Esophagus (tissue), 2 donors: ENCODE data around the gene RTP5. TPM values are rescaled to one million over a fixed set of nuclear protein-coding genes. Genes with fewer than 3 reads are reported as not detected.
"Not testable (repeated sequence)": the region's sequence is repeated elsewhere in the genome, so short reads cannot be mapped to it uniquely, and the experiment has no call there.

Experiments
- H3K27ac ChIP-seq, 2 donors: one replicate each; pipeline ENCODE4 v1.5.1; 2013; ENCODE audit warnings: low read depth in 2 of 2, mild to moderate bottlenecking in 2 of 2, inconsistent platforms in 1 of 2, low read length in 1 of 2, moderate library complexity in 1 of 2
- H3K27me3 ChIP-seq, 2 donors: one replicate each; pipeline ENCODE4 v1.6.1; 2013; ENCODE audit warnings: low read length in 2 of 2, control low read depth in 1 of 2, mild to moderate bottlenecking in 1 of 2; ENCODE audit not compliant: insufficient read depth in 2 of 2, control insufficient read depth in 1 of 2
- H3K36me3 ChIP-seq, 2 donors: one replicate each; pipeline ENCODE4 v1.6.1; 2013; ENCODE audit warnings: low read length in 1 of 2; ENCODE audit not compliant: control insufficient read depth in 2 of 2, insufficient read depth in 2 of 2
- H3K4me1 ChIP-seq, 2 donors: one replicate each; pipeline ENCODE4 v1.6.1; 2013; ENCODE audit warnings: low read length in 1 of 2; ENCODE audit not compliant: control insufficient read depth in 2 of 2, insufficient read depth in 2 of 2
- H3K4me3 ChIP-seq, 2 donors: one replicate each; pipeline ENCODE4 v1.5.1; 2013; ENCODE audit warnings: low read length in 2 of 2, mild to moderate bottlenecking in 2 of 2, low read depth in 1 of 2, moderate library complexity in 1 of 2
- H3K9me3 ChIP-seq, 2 donors: one replicate each; pipeline ENCODE4 v1.6.1; 2013; ENCODE audit warnings: mild to moderate bottlenecking in 2 of 2, low read depth in 1 of 2, low read length in 1 of 2, moderate library complexity in 1 of 2; ENCODE audit not compliant: control insufficient read depth in 2 of 2, insufficient read depth in 1 of 2
- WGBS, 2 donors: extraction: QIAGEN DNeasy Blood & Tissue Kit; methylation state at CpG; one replicate each; pipeline ENCODE4 v1.1.7; 2013; 5-methylcytosine and 5-hydroxymethylcytosine counted together
- polyA plus RNA-seq, 2 donors: library from polyadenylated mRNA; stranded (reverse); fragments of 200-250 nt; gene quantifications; one replicate each; pipeline ENCODE4 v1.2.3, GENCODE V29; 2013
- donor health status: healthy with polysubstance abuse.
- donor health status: Bipolar disorder and iron deficiency.

Gene RTP5
- polyA plus RNA-seq, 2 donors = 0.06 to 0.28 TPM

- WGBS, 2 donors = 81 to 82% methylated on average over 28 of the region's 28 CpGs
- not testable (repeated sequence) for H3K4me1 ChIP-seq, H3K9me3 ChIP-seq, H3K36me3 ChIP-seq, H3K27me3 ChIP-seq, H3K4me3 ChIP-seq, H3K27ac ChIP-seq
Observed at GRCh38 chr2:241833756-241834526, 35.6 kb upstream of the RTP5 start.

DNA sequence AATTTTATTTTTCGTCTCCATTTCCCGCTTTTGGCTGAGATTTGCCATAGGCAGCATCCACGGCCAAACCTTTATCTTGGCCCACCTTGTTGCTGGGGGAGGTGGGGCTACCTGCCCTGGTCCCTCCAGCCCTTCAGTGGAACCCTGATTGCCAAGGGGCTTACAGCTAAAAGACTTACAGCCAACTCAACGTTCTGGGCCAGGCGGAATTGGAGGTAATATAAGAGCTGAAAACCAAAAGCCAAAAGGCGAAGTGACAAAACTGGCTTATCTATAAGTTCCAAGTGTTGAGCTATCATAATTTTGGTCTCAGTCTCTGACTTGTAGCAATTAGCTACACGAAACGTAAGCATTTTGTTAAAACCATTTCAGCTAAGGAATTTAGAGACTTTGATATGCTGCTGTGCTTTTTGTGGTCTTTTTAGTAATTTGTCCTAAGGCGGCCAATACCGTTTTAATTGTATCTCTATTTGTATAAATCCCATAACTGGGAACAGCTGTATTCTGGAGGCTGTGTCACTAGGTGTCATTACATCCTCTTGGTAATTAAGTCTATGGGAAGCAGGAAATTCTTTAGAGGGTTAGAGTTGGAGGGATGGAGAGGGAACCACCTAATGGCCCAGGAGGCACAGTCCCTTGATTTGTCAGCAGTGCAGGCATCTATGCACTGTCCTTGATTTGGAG lies 34.9 kb upstream of the RTP5 start:
- WGBS, 2 donors = 87 to 90% methylated on average over 10 of the region's 10 CpGs

GRCh38 chr2:241835611-241836010 lies 33.9 kb upstream of the RTP5 start:
- 65 to 75% methylated on average over 4 of the region's 4 CpGs for WGBS, 2 donors
- no peaks in the 10 kb centered on the region for H3K36me3 ChIP-seq

More for the DNA sequence above, 34.9 kb upstream of the RTP5 start:
- H3K4me3 ChIP-seq = no peak overlapping the region
- no peaks in the 10 kb centered on the region for H3K36me3 ChIP-seq
- no peaks in the 10 kb centered on the region for H3K9me3 ChIP-seq
- H3K4me1 ChIP-seq = no peaks in the 10 kb centered on the region
- no peak overlapping the region for H3K27ac ChIP-seq
- no peaks in the 10 kb centered on the region for H3K27me3 ChIP-seq

DNA sequence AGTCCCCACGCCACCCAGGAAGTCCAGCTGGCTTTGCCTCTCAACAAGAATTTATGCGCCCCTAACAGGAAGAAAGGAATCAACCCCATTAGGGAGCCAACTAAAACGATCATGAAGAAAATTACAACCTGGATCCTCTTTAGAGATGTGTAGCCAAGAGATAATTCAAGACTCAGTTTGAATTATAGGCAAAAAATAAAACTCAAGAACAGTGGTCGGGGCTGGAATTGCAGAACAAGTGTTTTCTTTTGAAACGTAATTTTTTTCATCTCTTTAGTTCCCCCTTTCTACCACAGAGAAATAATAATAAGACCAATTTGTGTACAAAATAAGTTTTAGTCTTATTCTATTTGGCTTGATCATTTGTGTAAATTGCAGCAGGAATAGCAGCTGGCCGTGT lies 33.2 kb upstream of the RTP5 start:
- Histone ChIP-seq H3K36me3 (no peaks in the 10 kb centered on the region), H3K27me3 (no peaks in the 10 kb centered on the region), H3K27ac (no peak overlapping the region), H3K9me3 (no peaks in the 10 kb centered on the region), H3K4me1 (no peaks in the 10 kb centered on the region), H3K4me3 (no peak overlapping the region)
- WGBS, 2 donors = 62 to 65% methylated on average over 6 of the region's 6 CpGs

More at GRCh38 chr2:241835611-241836010, 33.9 kb upstream of the RTP5 start:
- Histone ChIP-seq H3K4me1 (no peaks in the 10 kb centered on the region), H3K27me3 (no peaks in the 10 kb centered on the region), H3K27ac (no peak overlapping the region), H3K9me3 (no peaks in the 10 kb centered on the region), H3K4me3 (no peak overlapping the region)

DNA sequence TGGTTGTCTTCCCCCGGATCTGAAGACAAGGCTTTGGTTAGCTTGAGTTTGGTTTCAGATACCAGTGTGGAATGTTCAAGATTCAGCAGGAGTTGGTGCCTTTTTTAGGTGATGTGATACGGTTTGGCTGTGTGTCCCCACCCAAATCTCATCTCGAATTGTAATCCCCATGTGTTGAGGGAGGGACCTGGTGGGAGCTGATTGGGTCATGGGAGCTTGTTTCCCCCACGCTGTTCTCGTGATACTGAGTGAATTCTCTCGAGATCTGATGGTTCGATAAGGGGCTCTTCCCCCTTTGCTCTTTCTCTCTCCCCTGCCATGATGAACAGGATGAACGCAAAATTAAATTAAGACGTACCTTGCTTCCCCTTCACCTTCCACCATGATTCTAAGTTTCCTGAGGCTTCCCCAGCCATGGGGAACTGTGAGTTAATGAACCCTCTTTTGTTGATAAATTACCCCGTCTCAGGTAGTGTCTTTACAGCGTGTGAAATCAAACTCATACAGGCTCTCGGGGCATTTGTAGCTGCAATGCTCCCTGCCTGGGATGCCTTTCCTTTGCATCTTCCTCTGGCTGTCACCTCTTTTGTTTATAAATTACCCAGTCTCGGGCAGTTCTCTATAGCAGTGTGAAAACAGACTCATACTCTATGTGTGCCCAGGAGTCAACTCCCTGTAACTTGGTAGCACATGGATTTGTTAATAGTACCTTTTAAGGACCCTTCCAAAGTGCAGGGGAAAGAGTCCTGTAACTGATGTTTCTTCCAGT lies 32.1 kb upstream of the RTP5 start:
- WGBS, 2 donors = 60 to 63% methylated on average over 13 of the region's 13 CpGs
- Histone ChIP-seq H3K4me1 (no peaks in the 10 kb centered on the region), H3K27me3 (no peaks in the 10 kb centered on the region), H3K27ac (no peak overlapping the region), H3K36me3 (no peaks in the 10 kb centered on the region), H3K9me3 (no peaks in the 10 kb centered on the region), H3K4me3 (no peak overlapping the region)

DNA sequence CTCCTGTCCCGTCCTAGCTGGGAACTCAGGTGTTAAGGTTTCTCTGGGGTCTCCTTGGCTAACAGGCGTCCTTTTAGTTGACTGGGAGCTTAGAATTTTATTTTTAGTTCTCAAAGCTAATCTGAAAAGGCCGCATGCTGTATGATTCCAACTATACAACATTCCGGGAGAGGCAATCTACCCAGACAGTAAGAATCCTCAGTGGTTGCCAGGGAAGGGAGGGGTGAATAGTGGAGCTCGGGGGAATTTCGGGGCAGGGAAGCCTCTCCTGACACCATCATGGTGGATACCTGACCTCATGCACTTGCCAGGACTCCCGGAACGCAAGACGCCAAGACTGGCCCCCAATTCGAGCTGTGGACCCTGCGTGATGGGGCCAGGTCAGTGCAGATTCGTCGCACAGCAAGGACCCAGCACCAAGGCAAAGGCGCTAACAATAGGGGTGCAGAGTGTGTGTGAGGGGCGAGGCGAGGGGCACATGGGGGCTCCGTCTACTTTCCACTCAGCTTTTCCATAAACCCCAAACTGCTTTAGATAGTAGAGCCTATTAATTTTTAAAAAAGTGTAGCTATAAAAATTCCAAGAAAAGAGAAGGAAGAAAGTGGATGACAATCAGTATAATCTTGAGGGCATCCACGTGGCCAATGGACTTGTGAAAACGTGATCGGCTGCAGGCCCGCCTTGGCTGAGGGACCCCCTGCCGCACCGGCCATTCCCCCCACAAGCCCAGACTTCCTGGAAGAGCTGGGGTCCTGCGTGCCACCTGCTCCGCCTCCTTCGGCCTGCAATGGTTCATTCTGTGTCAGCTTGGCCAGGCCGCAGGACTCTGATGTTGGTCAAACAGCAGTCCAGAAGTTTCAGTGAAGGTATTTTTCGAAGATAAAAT lies 28.1 kb upstream of the RTP5 start:
- WGBS, 2 donors = 74% methylated on average over 28 of the region's 28 CpGs
- Histone ChIP-seq H3K9me3 (no peaks in the 10 kb centered on the region), H3K4me3 (no peak overlapping the region), H3K4me1 (peaks cover 0 to 6% of the 10 kb centered on the region in 2 donors), H3K27ac (no peak overlapping the region), H3K36me3 (no peaks in the 10 kb centered on the region), H3K27me3 (no peaks in the 10 kb centered on the region)

DNA sequence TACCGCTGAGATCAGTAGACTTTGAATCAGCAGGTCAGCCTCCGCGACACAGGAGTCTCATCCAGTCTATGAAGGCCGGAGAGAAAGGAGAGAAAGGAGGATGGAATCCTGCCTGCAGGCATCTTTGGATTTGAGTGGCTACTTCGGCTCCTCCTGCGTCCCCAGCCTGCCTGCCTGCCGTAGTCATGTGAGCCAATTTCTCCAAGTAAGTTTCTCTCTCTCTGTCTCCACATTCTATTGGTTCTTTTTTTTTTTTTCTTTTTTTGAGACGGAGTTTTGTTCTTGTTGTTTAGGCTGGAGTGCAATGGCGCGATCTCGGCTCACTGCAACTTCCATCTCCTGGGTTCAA lies 27.5 kb upstream of the RTP5 start:
- Histone ChIP-seq H3K27ac (no peak overlapping the region), H3K4me3 (no peak overlapping the region), H3K9me3 (no peaks in the 10 kb centered on the region), H3K4me1 (peaks cover 0 to 6% of the 10 kb centered on the region in 2 donors), H3K36me3 (no peaks in the 10 kb centered on the region), H3K27me3 (no peaks in the 10 kb centered on the region)
- 72 to 81% methylated on average over 11 of the region's 11 CpGs for WGBS, 2 donors

DNA sequence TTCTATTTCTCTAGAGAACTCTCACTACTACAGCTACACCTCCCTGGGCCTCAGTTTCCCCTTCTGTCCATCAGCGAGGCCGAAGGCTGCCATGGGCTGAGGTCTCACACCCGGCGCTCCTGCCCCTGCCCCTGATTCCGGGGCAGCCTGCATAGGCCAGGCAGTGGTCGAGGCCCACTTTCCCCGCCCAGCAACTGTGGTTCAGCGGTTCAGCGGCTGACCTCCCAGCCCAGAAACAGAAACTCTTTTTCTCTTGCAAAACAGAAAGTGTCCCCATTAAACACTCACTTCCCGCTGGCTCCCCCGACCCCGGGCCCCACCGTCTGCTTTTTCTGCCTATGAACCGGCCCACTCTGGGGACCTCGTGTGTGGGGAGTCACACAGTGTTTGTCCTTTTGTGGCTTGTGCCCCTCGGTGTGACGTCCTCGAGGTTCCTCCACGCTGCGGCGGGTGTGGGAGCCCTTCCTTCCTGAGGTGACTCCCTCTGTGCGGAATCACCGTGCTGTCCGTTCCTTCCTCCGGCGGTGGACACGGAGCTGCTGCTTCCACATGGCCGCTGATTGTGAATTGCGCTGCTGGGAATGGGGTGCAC lies 26.8 kb upstream of the RTP5 start:
- Histone ChIP-seq H3K4me1 (peaks cover 0 to 6% of the 10 kb centered on the region in 2 donors), H3K9me3 (no peaks in the 10 kb centered on the region), H3K4me3 (no peak overlapping the region), H3K36me3 (no peaks in the 10 kb centered on the region), H3K27me3 (no peaks in the 10 kb centered on the region), H3K27ac (peak overlapping the region in 1 of 2 donors; percentile 23)
- 49 to 53% methylated on average over 29 of the region's 29 CpGs for WGBS, 2 donors
